HepG2 (cell line): ENCODE measurements around the gene GMEB2. TPM values are rescaled to one million over a fixed set of nuclear protein-coding genes. Genes with fewer than 3 reads are reported as not detected.

Experiments
- FOXO4 ChIP-seq: sonication (generic); formaldehyde crosslinking; conservative IDR thresholded peaks from 2 replicates; pipeline ENCODE4 v1.8.1; 2023; ENCODE audit warnings: missing genetic modification reagents
- MAFK ChIP-seq, 2 experiments: IDR thresholded peaks in 1 of 2; conservative IDR thresholded peaks in 1 of 2; 2 replicates each; pipeline ENCODE4 v1.6.1; 2011; ENCODE audit warnings: improper control_type of control experiment in 2 of 2, low read length in 2 of 2
- NR2F2 ChIP-seq: IDR thresholded peaks from 2 replicates; pipeline ENCODE4 v1.6.1; 2012; ENCODE audit warnings: low read depth, inconsistent platforms, borderline replicate concordance
- PAXIP1 ChIP-seq: sonication (generic); formaldehyde crosslinking; conservative IDR thresholded peaks from 2 replicates; pipeline ENCODE4 v1.4.0; 2020; ENCODE audit warnings: mild to moderate bottlenecking, missing genetic modification reagents, moderate library complexity
- PHF20 ChIP-seq: sonication (generic); formaldehyde crosslinking; IDR thresholded peaks from 2 replicates; pipeline ENCODE4 v1.5.0; 2020; ENCODE audit warnings: mild to moderate bottlenecking, missing genetic modification reagents
- THAP11 ChIP-seq: IDR thresholded peaks from 2 replicates; pipeline ENCODE4 v1.6.1; 2016; ENCODE audit warnings: missing biosample characterization, missing genetic modification reagents
- ZBTB10 ChIP-seq: sonication (generic); formaldehyde crosslinking; IDR thresholded peaks from 2 replicates; pipeline ENCODE4 v1.4.0; 2020; ENCODE audit warnings: missing genetic modification reagents, borderline replicate concordance
- ZBTB21 ChIP-seq: sonication (generic); formaldehyde crosslinking; IDR thresholded peaks from 2 replicates; pipeline ENCODE4 v1.4.0; 2020; ENCODE audit warnings: missing genetic modification reagents
- ZBTB3 ChIP-seq: sonication (generic); formaldehyde crosslinking; IDR thresholded peaks from 2 replicates; pipeline ENCODE4 v1.4.0; 2020; ENCODE audit warnings: low read depth, mild to moderate bottlenecking, moderate library complexity, missing genetic modification reagents, borderline replicate concordance
- ZBTB4 ChIP-seq: sonication (generic); formaldehyde crosslinking; IDR thresholded peaks from 2 replicates; pipeline ENCODE4 v1.4.0; 2020; ENCODE audit warnings: missing genetic modification reagents, mild to moderate bottlenecking, borderline replicate concordance
- ZBTB43 ChIP-seq: sonication (generic); formaldehyde crosslinking; conservative IDR thresholded peaks from 2 replicates; pipeline ENCODE4 v1.4.0; 2020; ENCODE audit warnings: missing genetic modification reagents
- ZNF317 ChIP-seq: sonication (generic); formaldehyde crosslinking; IDR thresholded peaks from 2 replicates; pipeline ENCODE4 v1.5.0; 2020; ENCODE audit warnings: mild to moderate bottlenecking, missing genetic modification reagents
- ZNF740 ChIP-seq: sonication (generic); formaldehyde crosslinking; IDR thresholded peaks from 2 replicates; pipeline ENCODE4 v1.4.0; 2020; ENCODE audit warnings: missing genetic modification reagents
- ZNF749 ChIP-seq: sonication (generic); formaldehyde crosslinking; IDR thresholded peaks from 2 replicates; pipeline ENCODE4 v1.8.0; 2022; ENCODE audit warnings: mild to moderate bottlenecking, missing genetic modification reagents, moderate library complexity, borderline replicate concordance
- ZSCAN9 ChIP-seq: IDR thresholded peaks from 2 replicates; pipeline ENCODE4 v1.6.1; 2016; ENCODE audit warnings: borderline replicate concordance
- polyA plus RNA-seq, 8 experiments: library from polyadenylated mRNA; depleted of rRNA in 3 of 8; stranded (reverse) in 7 of 8; unstranded in 1 of 8; fragments of >200 nt; fragmentation: Illumina TruSeq in 4 of 8; extraction: Trizol in 4 of 8; gene quantifications; 2 replicates each; pipeline versions ENCODE4 v1.2.1 to v1.2.3, GENCODE V29; 2011 to 2016; ENCODE audit warnings: low read depth in 4 of 8, missing spikeins in 1 of 8, mixed read lengths in 1 of 8; ENCODE audit not compliant: insufficient read depth in 1 of 8
- total RNA-seq, 5 experiments: library from RNA; depleted of rRNA; stranded (reverse); fragments of >200 nt; fragmentation: Illumina TruSeq; extraction: Trizol; gene quantifications; 2 replicates each; pipeline ENCODE4 v1.2.3, GENCODE V29; 2016; ENCODE audit warnings: low read depth in 1 of 5

GMEB2 gene
- total and polyA plus RNA-seq, 2 of the 13 experiments (the other 11 are each of a cell fraction or from before 2014, with no cell fraction given) = 10.6 to 12.4 TPM

GRCh38 chr20:63642527-63643247, 15.8 kb upstream of the GMEB2 start (continued):
- TF ChIP-seq PAXIP1 (CRISPR knock-in tag) (no peak), MAFK (conservative IDR thresholded peaks at IDR 0.05 in 1 of 2, IDR thresholded peaks at IDR 0.05 in 1 of 2; ENCODE audit: low read length in 2 of 2) (no peak), ZNF317 (CRISPR knock-in tag) (no peak), ZSCAN9 (CRISPR knock-in tag) (no peak), FOXO4 (CRISPR knock-in tag) (no peak), ZBTB4 (peak; percentile 73), NR2F2 (0 out of 2 replicates have a peak, but pooled peaks have one; percentile 3), ZBTB10 (no peak; the same call in 1 of the 2 replicates), ZNF740 (CRISPR knock-in tag) (peak; percentile 20; the same call in 1 of the 2 replicates), ZBTB43 (CRISPR knock-in tag) (no peak), PHF20 (CRISPR knock-in tag) (0 out of 2 replicates have a peak, but pooled peaks have one; percentile 8), ZBTB21 (CRISPR knock-in tag) (no peak), THAP11 (CRISPR knock-in tag) (no peak), ZBTB3 (CRISPR knock-in tag) (no peak), ZNF749 (CRISPR knock-in tag) (no peak)
